ENCODE measurements around the gene ATF1. TPM values are rescaled to one million over a fixed set of nuclear protein-coding genes. Genes with fewer than 3 reads are reported as not detected.
"Not testable (repeated sequence)": the region's sequence is repeated elsewhere in the genome, so short reads cannot be mapped to it uniquely, and the experiment has no call there.

The ATF1 gene
- total RNA-seq, 1 donor from 2014 or later, result 36.4 TPM

DNA sequence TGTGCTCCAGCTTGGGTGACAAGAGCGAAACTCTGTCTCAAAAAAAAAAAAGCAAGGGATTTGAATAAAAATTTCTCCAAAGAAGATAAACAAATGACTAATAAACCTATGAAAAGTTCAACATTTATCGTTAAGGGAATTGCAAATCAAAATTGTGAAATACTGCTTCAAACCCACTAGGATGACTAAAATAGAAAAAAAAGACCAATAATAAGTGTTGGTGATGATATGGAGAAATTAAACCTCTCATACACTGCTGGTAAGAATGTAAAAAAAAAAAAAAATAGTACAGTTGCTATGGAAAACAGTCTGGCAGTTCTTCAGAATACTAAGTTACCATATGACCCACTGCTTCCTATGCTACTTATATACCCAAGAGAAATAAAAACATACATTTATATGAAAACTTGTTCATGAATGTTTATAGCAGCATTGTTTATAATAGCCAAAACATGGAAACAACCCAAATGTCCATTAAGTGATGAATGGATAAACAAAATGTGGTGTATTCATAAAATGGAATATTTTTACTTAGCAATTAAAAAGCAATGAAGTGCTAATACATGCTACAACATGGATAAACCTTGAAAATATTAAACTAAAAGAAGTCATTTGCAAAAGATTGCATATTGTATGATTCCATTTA, 39.5 kb downstream of the ATF1 start:
- no peak for DNase-seq

DNA sequence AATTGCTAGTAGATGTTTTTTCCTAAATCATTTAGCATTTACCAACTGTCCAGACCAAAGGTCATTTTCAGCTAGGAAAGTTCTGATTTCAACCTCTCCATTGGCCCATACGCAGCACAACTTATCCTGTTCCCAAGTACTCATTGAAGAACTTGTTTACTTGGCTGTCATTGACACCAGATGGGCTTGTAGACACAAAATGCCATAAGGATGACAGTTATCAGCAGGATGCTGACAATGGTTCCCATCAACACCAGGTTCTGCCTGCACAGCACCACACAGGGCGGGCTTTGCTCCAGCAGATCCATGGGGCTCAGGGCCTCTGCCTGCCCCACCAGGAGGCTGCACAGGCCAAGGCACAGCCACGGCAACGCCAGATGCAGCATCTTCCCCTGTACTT, 42.3 kb downstream of the ATF1 start:
- DNase-seq, result no peak

DNA sequence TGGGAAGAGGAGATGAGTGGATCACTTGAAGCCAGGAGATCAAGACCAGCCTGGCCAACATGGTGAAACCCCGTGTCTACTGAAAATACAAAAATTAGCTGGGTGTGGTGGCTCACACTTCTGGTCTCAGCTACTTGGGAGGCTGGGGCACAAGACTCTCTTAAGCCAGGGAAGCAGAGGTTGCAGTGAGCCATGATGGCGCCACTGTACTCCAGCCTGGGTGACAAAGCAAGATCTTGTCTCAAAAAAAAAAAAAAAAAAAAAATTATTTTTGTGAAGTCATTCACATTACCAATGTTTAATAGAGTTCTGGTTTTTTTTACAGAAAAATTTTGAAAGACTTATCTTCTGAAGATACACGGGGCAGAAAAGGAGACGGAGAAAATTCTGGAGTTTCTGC, 45.2 kb downstream of the ATF1 start:
- DNase-seq, result not testable (repeated sequence)

DNA sequence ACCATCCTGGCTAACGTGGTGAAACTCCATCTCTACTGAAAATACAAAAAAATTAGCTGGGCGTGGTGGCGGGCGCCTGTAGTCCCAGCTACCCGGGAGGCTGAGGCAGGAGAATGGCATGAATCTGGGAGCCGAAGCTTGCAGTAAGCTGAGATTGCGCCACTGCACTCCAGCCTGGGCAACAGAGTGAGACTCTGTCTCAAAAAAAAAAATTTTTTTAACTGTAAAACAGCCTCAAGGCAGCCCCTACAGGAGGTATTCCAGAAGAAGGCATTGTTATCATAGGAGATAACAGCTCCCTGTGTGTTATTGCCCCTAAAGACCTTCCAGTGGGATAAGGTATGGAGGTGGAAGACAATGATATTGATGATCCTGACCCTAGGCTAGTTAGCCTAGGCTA, 51.0 kb downstream of the ATF1 start:
- DNase-seq, result not testable (repeated sequence)

DNA sequence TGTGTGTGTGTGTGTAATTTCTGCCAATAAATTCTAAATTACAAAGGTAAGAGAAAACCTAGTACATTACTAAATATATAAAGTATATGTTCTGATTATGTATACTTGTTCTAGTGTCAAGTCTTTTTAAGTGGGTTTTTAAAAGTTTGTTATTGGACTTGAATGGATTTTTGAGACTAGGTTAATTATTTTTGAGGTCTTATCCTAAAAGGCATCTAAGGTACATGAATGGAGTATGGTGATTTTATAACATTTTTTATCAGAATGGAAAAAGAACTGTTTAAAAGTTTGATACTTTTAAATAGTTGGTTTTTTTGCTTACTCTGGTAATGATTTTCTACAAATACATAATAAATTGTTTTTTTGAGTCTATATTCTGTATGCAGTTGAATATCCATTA, 56.3 kb downstream of the ATF1 start:
- no peak for DNase-seq

DNA sequence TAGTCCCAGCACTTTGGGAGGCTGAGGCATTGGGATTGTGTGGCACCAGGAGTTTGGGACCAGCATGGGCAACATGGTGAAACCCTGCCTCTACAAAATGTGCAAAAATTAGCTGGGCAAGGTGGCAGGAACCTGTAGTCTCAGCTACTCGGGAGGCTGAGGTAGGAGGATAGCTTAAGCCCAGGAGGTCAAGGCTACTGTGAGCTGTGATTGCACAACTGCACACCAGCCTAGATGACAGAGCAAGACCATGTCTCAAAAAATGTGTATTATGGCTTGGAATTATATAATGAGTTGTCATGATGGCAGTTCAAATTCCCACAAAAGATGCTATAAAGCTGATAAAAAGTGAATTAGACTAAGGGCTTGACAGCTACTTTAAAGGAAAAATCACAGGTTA, 58.2 kb downstream of the ATF1 start:
- no peak for DNase-seq

DNA sequence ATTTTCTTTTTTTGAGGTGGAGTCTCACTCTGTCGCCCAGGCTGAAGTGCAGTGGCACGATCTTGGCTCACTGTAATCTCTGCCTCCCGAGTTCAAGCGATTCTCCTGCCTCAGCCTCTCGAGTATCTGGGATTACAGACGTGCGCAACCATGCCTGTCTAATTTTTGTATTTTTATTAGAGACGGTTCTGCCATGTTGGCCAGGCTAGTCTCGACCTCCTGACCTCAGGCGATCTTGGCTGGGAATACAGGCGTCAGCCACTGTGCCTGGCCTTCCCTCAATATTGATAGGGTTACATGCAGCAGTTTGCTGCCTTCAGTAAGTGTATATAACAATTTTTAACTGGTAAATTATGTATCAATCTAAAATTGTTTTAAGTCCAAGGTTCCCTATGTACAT, 59.8 kb downstream of the ATF1 start:
- DNase-seq, result not testable (repeated sequence)

DNA sequence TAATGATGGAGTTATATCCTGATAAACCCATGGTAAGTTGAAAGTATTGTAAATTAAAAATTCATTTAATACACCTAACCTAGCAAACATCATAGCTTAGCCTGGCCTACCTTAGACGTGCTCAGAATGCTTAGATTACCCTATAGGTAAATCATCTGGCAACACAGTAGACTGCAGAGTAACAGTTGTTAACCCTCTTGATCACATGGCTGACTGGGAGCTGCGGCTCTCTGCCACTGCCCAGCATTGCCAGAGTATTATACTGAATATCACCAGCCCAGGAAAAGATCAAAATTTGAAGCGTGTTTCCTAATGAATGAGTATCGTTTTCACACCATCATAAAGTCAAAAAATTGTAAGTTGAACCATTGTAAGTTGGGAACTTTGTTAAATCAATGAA, 61.0 kb downstream of the ATF1 start:
- DNase-seq, result no peak

DNA sequence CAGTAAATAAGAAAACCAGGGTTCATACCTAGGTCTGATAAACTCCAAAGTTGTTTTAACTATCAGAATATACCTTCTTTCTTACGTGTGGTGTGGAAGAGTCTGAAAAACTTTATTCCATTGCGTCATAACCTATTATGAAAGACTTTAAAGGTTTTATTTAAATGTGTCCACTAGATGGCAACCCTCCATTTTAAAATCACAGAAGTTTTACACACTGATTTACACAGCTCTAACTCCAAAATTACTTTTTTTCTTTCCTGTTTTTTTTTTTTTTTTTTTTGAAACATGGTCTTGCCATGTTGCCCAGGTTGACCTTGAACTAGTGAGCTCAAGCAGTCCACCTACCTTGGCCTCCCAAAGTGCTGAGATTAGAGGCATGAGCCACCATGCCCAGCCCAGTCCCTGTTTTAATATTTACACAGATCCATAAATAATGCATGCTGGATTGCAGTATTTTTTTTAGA, 61.5 kb downstream of the ATF1 start:
- DNase-seq, result peak; percentile 81

DNA sequence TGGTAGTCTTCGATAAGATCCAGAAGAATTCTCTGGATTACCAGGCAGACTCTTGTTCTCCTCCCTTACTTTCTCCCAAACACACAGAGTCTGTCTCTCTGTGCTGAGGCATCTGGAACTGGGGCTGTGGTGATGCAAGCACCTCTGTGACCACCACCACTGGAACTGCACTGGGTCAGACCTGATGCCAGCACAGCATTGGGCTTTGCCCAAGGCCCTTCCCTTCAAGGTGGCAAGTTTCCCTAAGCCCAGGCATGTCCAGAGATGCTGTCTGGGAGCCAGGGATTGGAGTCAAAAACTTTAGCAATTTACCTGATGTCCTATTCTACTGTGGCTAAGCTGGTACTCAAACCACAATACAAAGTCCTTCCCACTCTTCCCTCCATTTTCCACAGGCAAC, 64.2 kb downstream of the ATF1 start:
- no peak for DNase-seq

DNA sequence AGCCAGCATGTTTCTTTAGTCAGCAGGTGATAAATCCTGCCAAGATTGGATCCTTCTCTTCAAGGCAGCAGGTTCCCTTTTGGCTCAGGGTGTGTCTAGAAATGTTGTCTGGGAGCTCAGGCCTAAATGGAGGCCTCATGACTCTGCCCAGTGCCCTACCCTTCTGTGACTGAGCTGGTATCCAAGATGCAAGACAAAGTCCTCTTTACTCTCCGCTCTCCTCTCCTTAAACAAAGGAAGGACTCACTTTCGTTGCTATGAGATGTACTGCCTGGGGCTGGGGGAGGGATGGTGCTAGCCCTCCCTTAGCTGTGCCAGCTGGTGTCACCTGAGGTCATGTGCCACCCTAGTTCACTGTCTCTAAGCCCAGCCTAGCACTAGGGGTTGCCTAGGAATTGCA, 65.0 kb downstream of the ATF1 start:
- DNase-seq, result no peak

DNA sequence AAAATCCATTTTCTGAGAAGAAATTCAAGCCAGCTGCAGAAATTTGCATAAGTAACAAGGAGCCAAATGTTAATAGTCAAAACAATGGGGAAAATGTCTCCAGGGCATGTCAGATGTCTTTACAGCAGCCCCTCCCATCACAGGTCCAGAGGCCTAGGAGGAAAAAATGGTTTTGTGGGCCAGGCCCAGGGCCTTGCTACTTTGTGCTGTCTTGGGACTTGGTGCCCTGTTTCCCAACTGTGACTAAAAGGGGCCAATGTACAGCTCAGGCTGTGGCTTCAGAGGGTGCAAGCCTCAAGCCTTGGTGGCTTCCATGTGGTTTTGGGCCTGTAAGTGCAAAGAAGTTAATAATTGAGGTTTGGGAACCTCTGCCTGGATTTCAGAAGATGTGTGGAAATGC, 69.9 kb downstream of the ATF1 start:
- not testable (repeated sequence) for DNase-seq

DNA sequence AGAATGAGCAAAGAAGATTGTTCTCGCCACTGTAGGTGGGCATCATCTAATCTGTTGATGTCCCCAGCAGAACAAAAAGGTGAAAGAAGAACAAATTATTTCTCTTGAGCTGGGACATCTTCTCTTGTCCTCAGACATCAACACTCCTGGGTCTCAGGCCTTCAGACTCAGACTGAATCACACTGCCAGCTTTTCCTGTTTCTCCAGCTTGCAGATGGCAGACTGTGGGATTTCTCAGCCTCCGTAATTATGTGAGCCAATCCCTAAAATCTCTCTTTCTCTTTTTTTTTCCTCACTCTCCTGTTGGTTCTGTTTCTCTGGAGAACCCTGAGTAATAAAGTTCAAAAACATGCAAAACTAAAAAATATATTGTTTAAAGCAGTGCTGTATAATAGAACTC, 75.1 kb downstream of the ATF1 start:
- no peak for DNase-seq

DNA sequence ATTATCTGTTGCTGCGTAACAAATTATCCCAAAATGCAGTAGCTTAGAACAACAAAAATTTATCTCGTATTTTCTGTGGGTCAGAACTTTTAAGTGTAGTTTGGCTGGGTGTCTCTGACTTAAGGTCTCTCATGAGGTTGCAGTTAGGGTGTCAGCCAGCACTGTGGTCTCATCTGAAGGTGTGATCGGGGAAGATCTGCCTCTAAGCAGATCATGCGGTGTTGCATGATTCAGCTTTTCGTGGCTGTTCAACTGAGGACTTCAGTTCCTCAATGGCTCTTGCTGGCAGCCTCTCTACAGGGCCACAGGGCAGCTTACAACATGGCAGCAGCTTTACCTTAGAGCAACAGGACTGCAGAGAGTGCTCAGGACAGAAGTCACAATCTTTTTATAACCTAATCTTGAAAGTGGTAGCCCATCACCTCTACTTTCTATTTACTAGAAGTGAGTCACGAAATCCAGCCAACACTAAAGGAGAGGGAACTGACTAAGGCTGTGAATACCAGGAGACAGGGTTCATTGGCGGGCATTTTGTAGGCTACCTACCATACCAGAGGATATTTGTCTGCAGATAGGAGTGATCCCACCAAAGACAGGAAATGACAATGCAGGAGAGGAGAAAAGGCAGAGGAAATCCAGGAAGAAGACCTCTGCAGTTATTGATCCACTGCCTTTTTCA, 77.0 kb downstream of the ATF1 start:
- DNase-seq, result no peak

DNA sequence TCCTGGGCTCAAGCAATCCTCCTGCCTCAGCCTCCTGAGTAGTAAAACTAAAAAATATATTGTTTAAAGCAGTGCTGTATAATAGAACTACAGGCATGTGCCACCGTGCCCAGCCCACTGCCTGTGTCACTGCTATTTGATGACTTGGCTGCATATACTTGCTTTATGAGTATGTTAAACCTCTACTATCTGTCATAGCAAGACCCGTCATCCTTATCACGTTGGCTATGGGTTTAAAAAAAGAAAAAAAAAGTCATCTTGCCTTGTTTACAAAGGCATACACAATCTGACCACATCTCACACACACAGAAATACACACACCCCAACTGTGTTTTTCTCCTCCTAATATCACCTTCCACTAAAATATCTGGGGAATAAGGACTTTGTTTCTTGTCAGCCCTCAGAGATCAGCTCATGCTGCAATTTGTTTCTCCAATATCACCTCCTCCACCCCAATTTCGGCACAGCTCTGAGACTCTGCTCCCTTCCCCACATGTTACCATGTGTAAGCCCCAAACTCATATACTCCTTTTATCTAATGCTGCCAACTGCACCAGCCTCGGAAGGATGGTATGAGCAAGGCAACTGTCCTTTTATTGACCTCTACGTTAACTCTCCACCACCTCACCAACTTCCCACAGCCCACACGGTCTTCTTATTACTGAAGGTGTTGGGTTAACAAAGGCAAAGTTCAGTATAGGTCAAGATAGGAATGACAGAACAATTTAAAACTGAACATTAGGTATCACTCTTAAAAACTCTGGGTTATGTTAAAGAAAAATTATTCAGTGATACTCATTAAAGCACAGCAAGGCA, 78.0 kb downstream of the ATF1 start:
- DNase-seq, result no peak

DNA sequence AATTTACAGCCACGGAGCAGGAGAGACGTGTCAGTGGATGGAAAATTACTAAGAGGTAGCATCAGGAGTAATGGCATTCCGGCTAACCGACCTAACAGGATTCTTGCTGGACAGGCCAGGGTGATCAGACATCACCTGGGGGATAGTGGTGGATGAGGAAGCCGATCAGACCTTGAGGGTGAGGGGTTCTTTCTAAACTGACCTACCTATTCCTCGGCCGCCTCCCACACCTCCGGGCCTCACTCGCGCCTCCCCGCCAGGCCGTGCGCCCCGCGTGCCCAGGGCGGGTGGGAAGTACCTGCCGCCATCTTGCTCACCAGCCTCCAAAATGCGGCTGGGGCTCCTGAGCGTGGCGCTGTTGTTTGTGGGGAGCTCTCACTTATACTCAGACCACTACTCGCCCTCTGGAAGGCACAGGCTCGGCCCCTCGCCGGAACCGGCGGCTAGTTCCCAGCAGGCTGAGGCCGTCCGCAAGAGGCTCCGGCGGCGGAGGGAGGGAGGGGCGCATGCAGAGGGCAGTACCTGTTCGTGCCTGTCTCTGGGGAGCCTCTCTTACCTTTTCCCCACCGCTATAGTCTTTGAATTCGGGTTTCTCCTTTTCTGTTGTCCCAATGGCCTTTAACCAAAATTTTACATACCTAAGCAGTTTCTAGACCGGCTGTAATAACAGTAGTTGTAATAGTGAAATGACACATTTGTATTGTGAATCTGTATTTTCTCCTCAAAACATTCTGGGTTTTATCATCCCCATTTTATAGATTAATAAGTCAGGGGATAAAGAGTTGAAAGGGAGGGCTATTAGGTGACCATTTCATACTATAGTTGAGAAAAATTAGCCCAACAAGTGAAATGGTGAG, 79.0 kb downstream of the ATF1 start, which contains the start of gene TMPRSS12:
Gene TMPRSS12, plus strand, starts transcription at position 290 of the 857 bp plus-strand sequence. Its CDS starts 39 bp downstream, at position 329.
- DNase-seq, result no peak

DNA sequence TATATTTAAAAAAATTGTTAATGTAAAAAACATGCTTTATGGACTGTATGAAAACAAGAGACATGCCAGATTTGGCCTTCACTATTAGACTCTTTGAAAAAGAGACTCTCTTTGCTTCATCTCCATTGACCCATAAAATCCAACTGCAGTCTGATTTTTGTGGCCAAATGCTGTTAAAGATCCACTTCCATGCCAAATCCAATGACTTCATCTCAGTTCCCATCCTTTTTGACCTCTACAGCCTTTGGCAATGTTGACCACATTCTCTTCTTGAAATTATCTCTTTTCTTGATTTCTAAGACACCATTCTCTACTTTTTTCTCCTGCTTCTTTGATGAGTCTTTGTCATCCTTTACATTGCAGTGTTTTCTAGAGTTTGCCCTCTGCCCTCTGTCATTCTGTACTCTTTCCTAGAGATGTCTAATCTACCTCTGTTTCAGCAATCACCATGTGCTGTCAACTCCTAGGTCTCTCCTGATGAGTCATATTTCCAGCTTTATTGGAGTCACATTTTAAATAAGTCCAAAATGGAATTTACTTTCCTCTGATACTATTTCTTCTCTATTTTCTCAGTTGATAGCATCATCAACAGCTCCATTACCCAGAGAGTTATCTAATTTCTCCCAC, 81.2 kb downstream of the ATF1 start:
- DNase-seq, result no peak

DNA sequence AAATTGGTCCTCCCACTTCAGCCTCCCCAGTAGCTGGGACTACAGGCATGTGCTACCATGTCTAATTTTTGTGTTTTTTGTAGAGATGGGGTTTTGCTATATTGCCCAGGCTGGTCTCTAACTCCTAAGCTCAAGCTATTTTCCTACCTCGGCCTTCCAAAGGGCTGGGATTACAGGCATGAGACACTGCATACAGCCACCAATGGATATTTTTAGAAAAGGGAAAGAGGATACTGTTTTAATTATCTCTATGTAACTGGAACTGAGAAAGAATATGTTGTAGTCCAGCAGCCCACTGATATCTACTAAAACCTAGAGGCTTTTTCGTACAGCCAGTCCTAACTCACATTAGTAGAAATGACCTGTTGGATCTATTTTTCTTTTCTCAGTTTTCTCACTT, 85.1 kb downstream of the ATF1 start:
- DNase-seq, result no peak

DNA sequence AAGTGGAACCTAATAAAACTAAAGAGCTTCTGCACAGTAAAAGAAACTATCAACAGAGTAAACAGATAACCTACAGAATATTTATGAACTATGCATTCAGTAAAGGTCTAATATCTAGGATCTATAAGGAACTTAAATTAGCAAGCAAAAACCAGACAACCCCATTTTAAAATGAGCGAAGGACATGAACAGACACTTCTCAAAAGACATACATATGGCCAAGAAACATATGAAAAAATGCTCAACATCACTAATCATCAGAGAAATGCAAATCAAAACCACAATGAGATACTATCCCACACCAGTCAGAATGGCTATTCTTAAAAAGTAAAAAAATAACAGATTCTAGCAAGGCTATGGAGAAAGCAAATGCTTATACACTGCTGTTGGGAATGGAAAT, 91.3 kb downstream of the ATF1 start:
- not testable (repeated sequence) for DNase-seq

DNA sequence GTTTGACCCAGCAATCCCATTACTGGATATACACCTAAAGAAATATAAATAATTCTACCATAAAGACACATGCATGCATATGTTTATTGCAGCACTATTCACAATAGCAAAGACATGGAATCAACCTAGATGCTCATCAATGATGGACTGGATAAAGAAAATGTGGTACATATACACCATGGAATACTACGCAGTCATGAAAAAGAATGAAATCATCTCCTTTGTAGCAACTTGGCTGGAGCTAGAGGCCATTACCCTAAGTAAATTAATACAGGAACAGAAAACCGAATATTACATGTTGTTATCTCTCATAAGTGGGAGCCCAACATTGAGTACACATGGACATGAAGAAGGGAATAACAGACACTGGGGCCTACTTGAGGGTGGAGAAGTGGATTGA, 91.8 kb downstream of the ATF1 start:
- DNase-seq, result not testable (repeated sequence)

DNA sequence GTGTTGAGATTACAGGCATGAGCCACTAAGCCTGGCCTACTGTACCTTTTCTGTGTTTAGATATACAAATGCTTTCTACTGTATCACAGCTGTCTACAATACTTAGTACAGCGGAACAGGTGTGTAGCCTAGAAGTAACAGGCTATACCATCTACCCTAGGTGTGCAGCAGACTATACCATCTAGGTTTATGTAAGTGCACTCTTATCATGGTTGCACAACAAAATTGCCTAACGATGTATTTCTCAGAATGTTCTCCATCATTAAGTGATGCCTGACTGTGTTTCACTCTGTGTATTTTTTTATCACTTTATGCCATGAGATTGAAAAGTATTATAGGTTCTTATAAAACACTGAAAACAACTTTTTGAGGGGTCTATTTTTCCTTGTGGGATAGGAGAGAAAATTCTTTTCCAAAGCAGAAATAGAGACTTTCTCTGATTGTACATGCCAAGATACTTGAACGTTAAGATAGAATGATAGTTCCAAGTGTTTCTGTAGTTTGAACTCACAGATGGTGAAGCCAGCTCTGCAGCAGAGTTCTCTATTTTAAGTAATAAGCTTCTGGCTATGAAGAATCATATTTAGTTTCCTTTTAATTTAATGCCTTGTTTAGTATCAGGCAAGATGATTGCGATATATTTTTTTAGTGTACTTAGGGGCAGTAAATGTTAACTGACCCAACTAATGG, 95.9 kb downstream of the ATF1 start:
- DNase-seq, result no peak

Data from skin of body (tissue), 2 donors.